Stimulated activated memory B cell treated with anti-CD40 and anti-IgM and Interleukin-4, amounts not matched to agents 10 μg/mL and 1 μg/mL and 100 μg/mL, for 72 hours (primary cell): Measurements from ENCODE around the gene UGCG.

Experiments used
- ATAC-seq: fragments of 150-1000 bp; cut with Tn5 transposase; 2 replicates; pipeline ENCODE4 v1.10.0; 2021
- H3K27ac Mint-ChIP-seq: one replicate; pipeline ENCODE4 v1.8.0; 2022; ENCODE audit warnings: mild to moderate bottlenecking, mixed read lengths
- H3K27me3 Mint-ChIP-seq: one replicate; pipeline ENCODE4 v1.8.0; 2022; ENCODE audit warnings: mixed read lengths
- H3K36me3 Mint-ChIP-seq: one replicate; pipeline ENCODE4 v1.8.0; 2022; ENCODE audit warnings: mixed read lengths
- H3K4me1 Mint-ChIP-seq: one replicate; pipeline ENCODE4 v1.8.0; 2022; ENCODE audit warnings: mixed read lengths
- H3K4me3 Mint-ChIP-seq: one replicate; pipeline ENCODE4 v1.8.0; 2022; ENCODE audit warnings: mild to moderate bottlenecking, moderate library complexity, mixed read lengths
- H3K9me3 Mint-ChIP-seq: one replicate; pipeline ENCODE4 v1.8.0; 2022; ENCODE audit warnings: mixed read lengths

UGCG gene

DNA sequence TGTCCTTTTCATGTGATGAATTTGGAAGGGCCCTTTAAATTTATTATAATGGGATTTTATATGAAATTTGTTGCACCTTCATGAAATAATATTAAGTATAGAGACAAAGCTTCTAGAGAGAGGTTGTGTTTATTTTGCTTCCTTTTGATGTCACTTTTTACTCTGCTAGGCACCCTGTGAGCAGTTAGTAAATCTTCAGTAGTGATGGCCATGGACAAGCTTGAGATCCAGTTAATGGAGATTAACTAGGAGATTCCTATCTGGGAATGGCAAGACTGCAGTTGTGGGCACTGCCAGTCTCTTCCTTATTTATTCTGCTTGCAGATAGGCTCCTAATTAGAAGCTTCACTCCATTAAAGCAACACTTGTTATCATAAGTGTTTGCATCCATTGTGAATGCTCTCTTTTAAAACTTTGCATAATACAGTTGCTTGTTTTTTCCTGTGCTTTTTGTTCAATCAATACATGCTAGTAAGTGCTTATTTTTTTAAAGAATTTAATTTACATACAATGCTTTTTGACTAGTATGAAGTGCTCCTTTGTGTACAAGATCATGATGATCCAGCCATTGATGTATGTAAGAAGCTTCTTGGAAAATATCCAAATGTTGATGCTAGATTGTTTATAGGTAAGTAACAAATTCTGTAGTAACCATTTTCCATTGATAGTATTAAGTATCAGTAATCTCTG lies 25.9 kb downstream of the UGCG start:
- peaks cover 28% of the 10 kb centered on the region for H3K36me3 Mint-ChIP-seq
- no peak overlapping the region for H3K27ac Mint-ChIP-seq
- no peaks in the 10 kb centered on the region for H3K9me3 Mint-ChIP-seq
- ATAC-seq: no peak
- no peaks in the 10 kb centered on the region for H3K27me3 Mint-ChIP-seq
- peaks cover 44% of the 10 kb centered on the region for H3K4me1 Mint-ChIP-seq
- H3K4me3 Mint-ChIP-seq: no peak overlapping the region

DNA sequence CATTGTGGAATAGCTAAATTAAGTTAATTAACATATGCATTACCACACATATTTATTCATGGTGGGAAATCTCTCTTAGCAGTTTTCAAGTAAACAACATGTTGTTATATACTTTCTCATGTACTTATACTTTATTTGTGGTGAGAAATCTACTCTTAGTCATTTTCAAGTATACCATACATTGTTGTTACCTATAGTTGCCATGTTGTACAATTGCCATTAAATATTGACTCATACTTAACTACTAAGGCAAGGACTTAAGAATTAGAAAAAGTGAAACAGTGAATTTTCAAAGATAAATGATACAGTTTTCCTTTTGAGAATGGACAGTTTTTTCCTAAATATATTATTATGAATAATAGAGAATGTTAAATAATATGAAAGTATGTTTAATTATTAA lies 27.7 kb downstream of the UGCG start:
- no peaks in the 10 kb centered on the region for H3K27me3 Mint-ChIP-seq
- H3K4me1 Mint-ChIP-seq: peaks cover 32% of the 10 kb centered on the region
- H3K27ac Mint-ChIP-seq: no peak overlapping the region
- no peaks in the 10 kb centered on the region for H3K9me3 Mint-ChIP-seq
- peaks cover 30% of the 10 kb centered on the region for H3K36me3 Mint-ChIP-seq
- ATAC-seq: no peak
- no peak overlapping the region for H3K4me3 Mint-ChIP-seq

DNA sequence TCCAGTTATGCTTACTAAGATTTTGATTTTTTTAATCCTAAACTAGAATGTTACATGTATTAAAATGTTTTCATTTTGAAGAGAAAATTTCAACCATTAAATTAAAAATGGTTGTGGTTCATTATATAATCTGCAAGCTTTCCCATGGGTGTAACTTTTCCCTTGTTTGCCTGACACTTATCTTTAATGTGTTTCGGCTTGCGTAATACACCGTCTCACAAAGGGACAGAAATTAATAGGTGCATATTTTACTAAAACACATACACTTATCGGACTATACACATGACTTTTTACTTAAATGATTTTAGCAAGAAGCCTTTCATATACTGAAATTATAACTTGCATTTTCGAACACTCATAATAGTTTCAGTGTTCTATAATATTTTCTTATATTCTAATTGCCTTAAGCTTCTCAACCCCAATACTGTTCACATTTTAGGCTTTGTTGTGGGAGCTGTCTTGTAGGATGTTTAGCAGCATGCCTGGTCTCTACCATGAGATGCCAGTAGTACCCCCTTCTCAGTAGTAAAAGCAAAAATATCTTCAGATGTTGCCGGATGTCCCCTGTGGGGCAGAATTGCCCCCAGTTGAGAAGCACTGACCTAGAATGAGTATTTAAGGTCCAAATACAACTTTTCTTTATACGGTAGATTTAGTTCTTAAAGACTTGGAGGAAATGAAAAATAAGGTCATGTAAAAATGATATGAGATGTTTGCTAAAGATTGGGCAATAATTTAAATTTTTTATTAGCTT lies 28.6 kb downstream of the UGCG start:
- H3K27me3 Mint-ChIP-seq: no peaks in the 10 kb centered on the region
- H3K4me1 Mint-ChIP-seq: peaks cover 23% of the 10 kb centered on the region
- H3K9me3 Mint-ChIP-seq: no peaks in the 10 kb centered on the region
- H3K27ac Mint-ChIP-seq: no peak overlapping the region
- ATAC-seq: no peak
- no peak overlapping the region for H3K4me3 Mint-ChIP-seq
- peaks cover 21% of the 10 kb centered on the region for H3K36me3 Mint-ChIP-seq

DNA sequence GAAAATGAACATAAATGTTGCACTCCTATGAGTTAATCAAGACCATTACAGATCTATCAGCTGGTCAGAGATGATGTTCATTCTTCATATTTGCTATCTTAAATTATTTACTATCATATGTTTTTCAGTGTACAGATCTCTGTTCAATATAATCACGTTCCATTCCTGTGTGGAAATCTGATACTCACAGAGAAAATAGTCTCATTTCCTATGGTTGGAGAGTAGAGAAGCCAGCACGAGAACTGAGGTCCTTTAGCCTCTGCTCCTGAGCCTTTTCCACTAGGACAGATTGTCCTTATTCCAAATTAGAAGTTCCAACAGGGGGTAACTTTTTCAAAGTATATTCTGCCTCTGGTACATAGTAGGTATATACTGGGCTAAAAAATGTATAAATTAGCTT lies 29.2 kb downstream of the UGCG start:
- H3K36me3 Mint-ChIP-seq: peaks cover 15% of the 10 kb centered on the region
- H3K27ac Mint-ChIP-seq: no peak overlapping the region
- no peak overlapping the region for H3K4me3 Mint-ChIP-seq
- no peak for ATAC-seq
- no peaks in the 10 kb centered on the region for H3K27me3 Mint-ChIP-seq
- peaks cover 17% of the 10 kb centered on the region for H3K4me1 Mint-ChIP-seq
- H3K9me3 Mint-ChIP-seq: no peaks in the 10 kb centered on the region

DNA sequence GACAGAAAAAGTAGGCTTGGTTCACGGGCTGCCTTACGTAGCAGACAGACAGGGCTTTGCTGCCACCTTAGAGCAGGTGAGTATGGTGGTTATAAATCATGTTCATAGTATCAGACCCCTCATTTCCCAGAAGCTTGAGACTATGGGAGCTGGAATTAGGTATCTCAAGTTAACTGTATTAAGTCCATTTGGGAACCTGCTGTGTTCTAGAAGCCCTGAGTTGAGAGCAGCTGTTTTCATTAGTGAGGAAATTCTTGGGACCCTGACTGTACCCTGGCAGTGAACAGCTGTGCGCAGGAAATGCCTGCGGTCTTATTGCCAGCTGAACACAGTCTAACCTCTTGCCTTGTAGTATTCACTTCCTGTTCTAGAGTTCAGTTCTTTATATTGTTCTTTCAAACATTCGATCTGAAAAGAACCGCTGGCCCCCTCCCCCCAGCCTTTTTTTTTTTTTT lies 29.8 kb downstream of the UGCG start:
- peak overlapping the region; percentile 76 for H3K27ac Mint-ChIP-seq
- no peak overlapping the region for H3K4me3 Mint-ChIP-seq
- no peaks in the 10 kb centered on the region for H3K9me3 Mint-ChIP-seq
- H3K27me3 Mint-ChIP-seq: no peaks in the 10 kb centered on the region
- peak; percentile 100 for ATAC-seq
- H3K36me3 Mint-ChIP-seq: peaks cover 14% of the 10 kb centered on the region
- peaks cover 17% of the 10 kb centered on the region for H3K4me1 Mint-ChIP-seq

DNA sequence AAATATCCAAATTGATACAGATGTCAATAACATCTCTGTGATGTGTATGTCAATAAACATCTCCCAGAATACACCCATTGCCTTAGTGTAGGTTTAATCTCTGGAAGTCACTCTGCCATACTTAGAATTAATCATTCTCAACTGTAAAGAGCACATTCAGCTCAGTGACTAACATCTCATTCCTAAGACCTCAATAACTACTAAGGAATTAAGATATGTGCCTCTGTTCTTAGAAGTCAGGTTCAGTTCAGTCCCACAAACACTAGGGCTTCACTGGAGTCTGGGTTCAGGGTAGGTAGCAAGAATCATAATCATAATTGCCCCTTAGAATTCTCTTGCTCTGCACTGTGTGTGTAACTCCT lies 31.7 kb downstream of the UGCG start:
- Mint-ChIP-seq H3K4me3 (no peak overlapping the region), H3K9me3 (no peaks in the 10 kb centered on the region), H3K27ac (no peak overlapping the region), H3K4me1 (peaks cover 17% of the 10 kb centered on the region), H3K27me3 (no peaks in the 10 kb centered on the region), H3K36me3 (peaks cover 28% of the 10 kb centered on the region)
- ATAC-seq: no peak

DNA sequence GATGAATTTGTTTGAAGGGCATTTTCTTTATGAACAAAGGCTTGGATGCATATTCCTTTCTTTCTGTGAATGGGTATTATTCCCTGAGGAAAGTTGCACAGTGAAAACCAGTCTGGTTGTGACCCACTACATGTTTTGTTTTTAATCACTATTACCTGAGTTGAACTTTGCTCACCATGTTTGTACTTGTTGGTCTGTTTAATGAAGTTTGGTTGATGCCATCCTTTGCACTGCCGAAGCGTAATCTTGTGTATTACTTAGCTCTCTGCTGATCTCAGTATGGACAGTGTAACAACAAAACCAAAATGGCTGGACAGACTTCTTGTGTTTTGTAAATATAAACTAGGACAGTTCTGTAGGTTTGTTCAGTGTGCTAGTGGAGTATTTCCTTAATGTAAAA lies 38.1 kb downstream of the UGCG start:
- H3K4me3 Mint-ChIP-seq: no peak overlapping the region
- no peaks in the 10 kb centered on the region for H3K9me3 Mint-ChIP-seq
- peaks cover 24% of the 10 kb centered on the region for H3K4me1 Mint-ChIP-seq
- ATAC-seq: no peak
- peaks cover 53% of the 10 kb centered on the region for H3K36me3 Mint-ChIP-seq
- H3K27me3 Mint-ChIP-seq: no peaks in the 10 kb centered on the region
- no peak overlapping the region for H3K27ac Mint-ChIP-seq

DNA sequence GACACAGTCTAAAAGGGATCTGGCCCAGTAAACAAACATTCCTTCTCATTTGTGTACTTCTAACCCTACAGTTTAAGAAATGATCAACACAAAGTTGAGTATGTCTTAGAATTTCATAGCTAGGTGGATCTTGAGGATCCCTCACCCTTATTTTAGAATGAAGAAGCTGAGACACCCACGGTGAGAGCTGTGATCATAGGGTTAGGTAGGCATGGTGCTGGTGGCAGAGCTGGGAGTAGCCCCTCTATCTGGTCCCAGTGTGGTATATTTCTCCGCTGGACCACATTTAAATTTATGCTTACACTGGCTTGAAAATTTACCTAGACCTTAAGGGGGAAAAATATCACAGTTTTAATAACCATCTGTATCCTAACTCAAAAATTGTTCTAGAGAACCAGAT lies 39.8 kb downstream of the UGCG start:
- Mint-ChIP-seq H3K36me3 (peaks cover 53% of the 10 kb centered on the region), H3K27me3 (no peaks in the 10 kb centered on the region), H3K4me1 (peaks cover 24% of the 10 kb centered on the region), H3K9me3 (no peaks in the 10 kb centered on the region), H3K27ac (peak overlapping the region; percentile 63), H3K4me3 (no peak overlapping the region)
- no peak for ATAC-seq

DNA sequence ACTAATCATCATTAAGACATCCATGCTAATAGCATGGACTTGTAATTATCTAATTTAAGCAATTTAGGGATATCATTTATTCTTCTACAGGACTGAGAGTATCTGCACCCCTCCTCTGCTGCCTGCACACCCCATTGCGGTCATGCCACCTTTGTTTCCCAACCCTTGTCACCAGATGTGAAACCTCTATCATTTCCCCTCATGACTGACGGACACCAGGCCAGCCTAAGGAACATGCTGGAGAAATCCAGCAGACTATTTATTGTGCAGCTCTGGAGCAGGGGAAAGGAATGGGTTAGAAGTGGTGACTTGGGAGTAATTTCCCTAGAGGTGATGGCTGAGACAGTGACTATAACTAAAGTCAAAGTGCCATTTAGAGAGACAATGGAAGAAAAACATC lies 40.7 kb downstream of the UGCG start:
- Mint-ChIP-seq H3K36me3 (peaks cover 46% of the 10 kb centered on the region), H3K27ac (peak overlapping the region; percentile 88), H3K4me1 (peaks cover 24% of the 10 kb centered on the region), H3K9me3 (no peaks in the 10 kb centered on the region), H3K27me3 (no peaks in the 10 kb centered on the region), H3K4me3 (peak overlapping the region; percentile 46)
- no peak for ATAC-seq

DNA sequence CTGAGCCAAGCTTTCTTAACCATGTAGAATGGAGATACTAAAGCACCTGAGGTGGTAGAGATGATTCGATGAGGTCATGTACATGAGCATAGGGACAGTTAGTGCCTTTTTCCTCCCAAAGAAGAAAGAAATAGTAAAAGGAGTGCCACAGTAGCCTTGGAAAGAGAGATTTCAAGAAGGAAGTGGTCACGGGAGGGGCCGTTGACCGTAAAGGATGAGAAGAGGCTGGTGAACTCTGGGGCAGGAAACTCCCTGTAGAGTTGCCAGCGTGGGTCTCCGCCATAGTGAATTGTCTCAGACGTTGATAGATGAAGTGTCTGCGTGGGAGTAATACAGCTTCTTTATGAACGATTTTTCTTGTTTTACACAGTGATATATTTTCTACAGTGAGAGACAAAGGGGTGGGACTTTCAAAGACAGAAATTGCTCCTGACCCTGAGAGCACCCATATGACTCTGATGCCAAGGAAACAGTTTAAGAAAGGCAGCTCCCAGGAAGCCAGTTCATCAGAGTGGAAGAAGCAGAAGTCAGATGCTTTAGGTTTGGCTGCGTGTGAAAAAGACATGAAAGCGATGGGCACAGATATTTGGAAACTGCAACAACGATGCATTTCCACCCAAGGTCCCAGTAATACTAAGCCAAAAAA lies 41.3 kb downstream of the UGCG start:
- Mint-ChIP-seq H3K9me3 (no peaks in the 10 kb centered on the region), H3K4me3 (peak overlapping the region; percentile 46), H3K27ac (peak overlapping the region; percentile 88), H3K27me3 (no peaks in the 10 kb centered on the region), H3K4me1 (peaks cover 29% of the 10 kb centered on the region), H3K36me3 (peaks cover 41% of the 10 kb centered on the region)
- peak; percentile 82 for ATAC-seq

DNA sequence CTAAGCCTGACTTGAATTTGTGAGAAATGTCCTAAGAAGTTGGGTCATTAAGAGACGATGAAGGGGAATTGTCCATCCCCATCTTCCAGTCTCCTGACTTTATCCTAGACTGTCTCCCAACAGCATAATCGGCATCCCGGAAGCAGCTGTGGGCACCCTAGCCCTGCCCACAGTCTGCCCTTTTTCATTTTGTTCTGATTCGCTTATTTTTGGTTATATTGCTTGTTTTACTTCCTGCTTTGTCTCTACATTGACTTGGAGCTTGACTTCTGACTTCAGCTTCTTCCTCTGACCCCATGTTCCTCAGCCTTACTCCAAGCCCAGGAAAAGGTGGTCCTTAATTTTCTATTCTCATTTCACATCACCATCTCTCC lies 41.8 kb downstream of the UGCG start:
- Mint-ChIP-seq H3K4me3 (peak overlapping the region; percentile 63), H3K4me1 (peaks cover 32% of the 10 kb centered on the region), H3K27me3 (no peaks in the 10 kb centered on the region), H3K27ac (peak overlapping the region; percentile 88), H3K9me3 (no peaks in the 10 kb centered on the region), H3K36me3 (peaks cover 38% of the 10 kb centered on the region)
- ATAC-seq: peak; percentile 55

DNA sequence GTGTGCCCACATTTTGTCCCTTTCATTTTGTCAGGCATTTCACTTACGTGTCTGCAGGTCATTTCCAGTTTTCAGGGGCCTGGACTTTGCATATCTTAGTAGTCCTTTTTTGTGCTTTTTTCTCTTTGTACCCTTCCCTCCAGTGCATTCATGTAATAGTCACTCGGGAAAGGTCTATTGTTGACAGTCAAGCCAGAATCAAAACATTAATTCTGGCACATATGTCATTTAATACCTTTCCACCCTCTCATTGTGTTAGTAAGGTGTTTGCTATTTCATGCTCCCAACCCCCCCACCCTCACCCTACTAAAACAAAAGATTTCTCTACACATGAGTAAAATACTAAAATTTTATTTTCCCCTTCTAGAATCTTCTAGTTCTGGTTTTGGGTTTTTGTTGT lies 42.7 kb downstream of the UGCG start:
- H3K36me3 Mint-ChIP-seq: peaks cover 30% of the 10 kb centered on the region
- no peaks in the 10 kb centered on the region for H3K27me3 Mint-ChIP-seq
- no peak for ATAC-seq
- peaks cover 38% of the 10 kb centered on the region for H3K4me1 Mint-ChIP-seq
- H3K4me3 Mint-ChIP-seq: no peak overlapping the region
- no peaks in the 10 kb centered on the region for H3K9me3 Mint-ChIP-seq
- H3K27ac Mint-ChIP-seq: peak overlapping the region; percentile 88

DNA sequence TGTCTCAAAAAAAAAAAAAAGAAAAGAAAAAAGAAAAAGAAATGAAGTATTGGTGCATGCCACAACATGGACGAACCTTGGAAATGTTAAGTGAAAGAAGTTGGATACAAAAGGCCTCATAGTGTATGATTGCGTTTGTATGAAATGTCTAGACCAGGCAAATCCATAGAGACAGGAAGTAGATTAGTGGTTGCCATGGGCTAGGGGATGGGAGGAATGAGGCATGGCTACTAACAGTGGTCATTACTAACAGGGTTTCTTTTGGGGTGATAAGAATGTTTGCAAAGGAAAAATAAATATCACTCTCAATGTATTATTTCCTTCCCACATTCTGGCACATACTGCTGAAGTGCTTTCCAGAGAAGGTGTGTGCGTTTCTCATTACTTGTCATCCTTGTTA lies 44.1 kb downstream of the UGCG start:
- no peak for ATAC-seq
- no peak overlapping the region for H3K27ac Mint-ChIP-seq
- H3K36me3 Mint-ChIP-seq: peaks cover 18% of the 10 kb centered on the region
- H3K4me3 Mint-ChIP-seq: no peak overlapping the region
- H3K9me3 Mint-ChIP-seq: no peaks in the 10 kb centered on the region
- H3K27me3 Mint-ChIP-seq: no peaks in the 10 kb centered on the region
- H3K4me1 Mint-ChIP-seq: peaks cover 52% of the 10 kb centered on the region

DNA sequence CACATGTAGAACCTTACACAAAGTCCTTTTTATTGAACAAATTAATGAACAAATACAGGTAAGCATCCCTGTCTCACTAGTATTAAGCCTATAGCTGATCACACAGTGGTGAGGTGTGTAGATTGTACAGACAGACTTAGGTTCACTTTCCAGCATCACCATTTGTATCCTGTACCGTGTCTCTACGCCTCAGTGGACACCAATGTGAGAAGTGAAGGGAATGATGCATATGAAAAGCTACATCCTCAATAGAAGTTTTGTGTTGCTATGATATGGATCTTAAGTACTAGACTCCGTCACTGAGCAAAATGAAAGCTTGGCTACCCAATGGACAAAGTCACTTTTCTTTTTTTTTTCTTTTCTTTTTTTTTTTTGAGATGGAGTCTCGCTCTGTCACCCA lies 46.6 kb downstream of the UGCG start:
- H3K9me3 Mint-ChIP-seq: no peaks in the 10 kb centered on the region
- peaks cover 4% of the 10 kb centered on the region for H3K36me3 Mint-ChIP-seq
- ATAC-seq: no peak
- H3K27me3 Mint-ChIP-seq: no peaks in the 10 kb centered on the region
- H3K4me1 Mint-ChIP-seq: peaks cover 50% of the 10 kb centered on the region
- no peak overlapping the region for H3K4me3 Mint-ChIP-seq
- peak overlapping the region; percentile 62 for H3K27ac Mint-ChIP-seq

DNA sequence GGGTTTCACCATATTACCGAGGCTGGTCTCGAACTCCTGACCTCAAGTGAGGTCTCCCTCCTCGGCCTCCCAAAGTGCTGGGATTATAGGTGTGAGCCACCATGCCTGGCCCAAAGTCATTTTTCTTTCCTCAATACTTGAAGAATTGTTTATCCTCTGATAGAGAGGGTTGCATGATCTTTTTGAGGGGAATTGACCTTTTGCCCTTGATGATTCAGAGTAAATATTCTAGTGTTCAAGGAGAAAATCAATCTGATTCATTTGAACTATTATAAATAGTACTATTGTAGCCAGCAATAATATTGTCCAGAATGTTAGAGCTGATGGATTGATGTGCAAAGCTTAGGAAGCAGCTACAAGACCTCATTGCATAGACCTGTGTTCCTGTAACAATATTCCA lies 47.1 kb downstream of the UGCG start:
- Mint-ChIP-seq H3K9me3 (no peaks in the 10 kb centered on the region), H3K27me3 (no peaks in the 10 kb centered on the region), H3K36me3 (peaks cover 4% of the 10 kb centered on the region), H3K4me3 (no peak overlapping the region), H3K27ac (no peak overlapping the region), H3K4me1 (peaks cover 46% of the 10 kb centered on the region)
- ATAC-seq: no peak
